Astrocyte (in vitro differentiated cells and primary cell): ENCODE results near the gene UBXN1. TPM values are rescaled to one million over a fixed set of nuclear protein-coding genes. Genes with fewer than 3 reads are reported as not detected.
"Not testable (repeated sequence)": the region's sequence is repeated elsewhere in the genome, so short reads cannot be mapped to it uniquely, and the experiment has no call there.

Experiments
- DNase-seq: peaks from one replicate; pipeline ENCODE4 v3.0.0-alpha.2; 2010; ENCODE audit warnings: low read depth
- FAIRE-seq: peaks from 2 replicates; lab custom pipeline; 2011; peaks lifted over from hg19 to GRCh38; lab: Jason Lieb, UNC
- H2AFZ ChIP-seq: 2 replicates; pipeline ENCODE4 v1.6.0; 2012; ENCODE audit warnings: low read depth, low read length, inconsistent platforms
- H3K27ac ChIP-seq: 2 replicates; pipeline ENCODE4 v1.5.1; 2011; ENCODE audit warnings: low read depth, low read length, inconsistent platforms
- H3K27me3 ChIP-seq: 2 replicates; pipeline ENCODE4 v1.6.0; 2011; ENCODE audit warnings: low read length, inconsistent platforms; ENCODE audit not compliant: insufficient read depth
- H3K36me3 ChIP-seq: 2 replicates; pipeline ENCODE4 v1.5.1; 2011; ENCODE audit warnings: low read length, inconsistent platforms; ENCODE audit not compliant: insufficient read depth
- H3K4me1 ChIP-seq: 2 replicates; pipeline ENCODE4 v1.5.1; 2011; ENCODE audit warnings: low read length, inconsistent platforms; ENCODE audit not compliant: insufficient read depth
- H3K4me2 ChIP-seq: 2 replicates; pipeline ENCODE4 v1.6.0; 2012; ENCODE audit warnings: low read length, inconsistent platforms
- H3K4me3 ChIP-seq: 2 replicates; pipeline ENCODE4 v1.5.1; 2011; ENCODE audit warnings: low read depth, mild to moderate bottlenecking, low read length, inconsistent platforms; ENCODE audit not compliant: insufficient read depth
- H3K79me2 ChIP-seq: 2 replicates; pipeline ENCODE4 v1.6.0; 2012; ENCODE audit warnings: mild to moderate bottlenecking, low read length, inconsistent platforms; ENCODE audit not compliant: insufficient read depth
- H3K9ac ChIP-seq: 2 replicates; pipeline ENCODE4 v1.6.0; 2012; ENCODE audit warnings: mild to moderate bottlenecking, low read length, inconsistent platforms
- H3K9me3 ChIP-seq: 2 replicates; pipeline ENCODE4 v1.5.1; 2012; ENCODE audit warnings: low read depth, mild to moderate bottlenecking, low read length, inconsistent platforms; ENCODE audit not compliant: insufficient read depth
- H4K20me1 ChIP-seq: 2 replicates; pipeline ENCODE4 v1.6.0; 2012; ENCODE audit warnings: low read length, inconsistent platforms; ENCODE audit not compliant: insufficient read depth
- H3K27ac Mint-ChIP-seq: one replicate; pipeline ENCODE4 v1.8.0; 2021; ENCODE audit warnings: mild to moderate bottlenecking, mixed read lengths; ENCODE audit not compliant: unreplicated experiment
- H3K27me3 Mint-ChIP-seq: one replicate; pipeline ENCODE4 v1.8.0; 2021; ENCODE audit warnings: low read depth, mixed read lengths; ENCODE audit not compliant: unreplicated experiment
- H3K36me3 Mint-ChIP-seq: one replicate; pipeline ENCODE4 v1.8.0; 2021; ENCODE audit warnings: low read depth, mixed read lengths; ENCODE audit not compliant: unreplicated experiment
- H3K4me1 Mint-ChIP-seq: one replicate; pipeline ENCODE4 v1.8.0; 2021; ENCODE audit warnings: low read depth, mixed read lengths; ENCODE audit not compliant: unreplicated experiment
- H3K4me3 Mint-ChIP-seq: one replicate; pipeline ENCODE4 v1.8.0; 2021; ENCODE audit warnings: mild to moderate bottlenecking, moderate library complexity, mixed read lengths; ENCODE audit not compliant: unreplicated experiment
- H3K9me3 Mint-ChIP-seq: one replicate; pipeline ENCODE4 v1.8.0; 2021; ENCODE audit warnings: mild to moderate bottlenecking, mixed read lengths; ENCODE audit not compliant: unreplicated experiment
- CTCF ChIP-seq: IDR thresholded peaks from 2 replicates; pipeline ENCODE4 v1.5.1; 2011; ENCODE audit warnings: low read depth, mild to moderate bottlenecking, inconsistent platforms, low read length, moderate library complexity; ENCODE audit not compliant: insufficient read depth
- EZH2 ChIP-seq: IDR thresholded peaks from 2 replicates; pipeline ENCODE4 v1.6.1; 2012; ENCODE audit warnings: mild to moderate bottlenecking, low read length, inconsistent platforms; ENCODE audit not compliant: insufficient read depth
- total RNA-seq: library from RNA; stranded (reverse); gene quantifications from 2 replicates; pipeline ENCODE4 v1.2.1, GENCODE V29; 2021

The UBXN1 gene
- total RNA-seq, 1 donor from 2014 or later: 80.0 TPM

- no peak for TF ChIP-seq EZH2
- no peak for TF ChIP-seq CTCF
- H3K4me3 Mint-ChIP-seq: peak overlapping the region; percentile 41
- Histone ChIP-seq H3K9ac (no peak overlapping the region), H2AFZ (no peak overlapping the region), H3K27me3 (no peaks in the 10 kb centered on the region), H3K4me3 (no peak overlapping the region), H3K36me3 (peaks cover 10% of the 10 kb centered on the region), H3K4me2 (no peak overlapping the region), H3K27ac (no peak overlapping the region), H3K4me1 (peaks cover 16% of the 10 kb centered on the region), H4K20me1 (no peaks in the 10 kb centered on the region), H3K9me3 (no peaks in the 10 kb centered on the region), H3K79me2 (peaks cover 5% of the 10 kb centered on the region)
- H3K9me3 Mint-ChIP-seq: no peaks in the 10 kb centered on the region
- peaks cover 8% of the 10 kb centered on the region for H3K36me3 Mint-ChIP-seq
- H3K4me1 Mint-ChIP-seq: peaks cover 14% of the 10 kb centered on the region
- H3K27me3 Mint-ChIP-seq: no peaks in the 10 kb centered on the region
- FAIRE-seq (no peak), DNase-seq (no peak)
- H3K27ac Mint-ChIP-seq: no peak overlapping the region
Measured at GRCh38 chr11:62702246-62702645, 23.4 kb upstream of the UBXN1 start.

GRCh38 chr11:62694455-62695167 is 15.7 kb upstream of the UBXN1 start:
- TF ChIP-seq CTCF (peak; percentile 86), EZH2 (no peak)
- Histone ChIP-seq H3K4me2 (no peak overlapping the region), H3K9me3 (no peaks in the 10 kb centered on the region), H2AFZ (no peak overlapping the region), H3K4me1 (peaks cover 5% of the 10 kb centered on the region), H3K9ac (no peak overlapping the region), H3K27ac (no peak overlapping the region), H3K36me3 (peaks cover 14% of the 10 kb centered on the region), H4K20me1 (no peaks in the 10 kb centered on the region), H3K79me2 (no peaks in the 10 kb centered on the region), H3K4me3 (no peak overlapping the region), H3K27me3 (no peaks in the 10 kb centered on the region)
- FAIRE-seq (no peak), DNase-seq (peak; percentile 55)
- no peak overlapping the region for H3K4me3 Mint-ChIP-seq
- peaks cover 5% of the 10 kb centered on the region for H3K4me1 Mint-ChIP-seq
- H3K9me3 Mint-ChIP-seq: no peaks in the 10 kb centered on the region
- no peaks in the 10 kb centered on the region for H3K27me3 Mint-ChIP-seq
- H3K36me3 Mint-ChIP-seq: peaks cover 10% of the 10 kb centered on the region
- peak overlapping the region; percentile 59 for H3K27ac Mint-ChIP-seq

- not testable (repeated sequence) for H3K27me3 ChIP-seq, FAIRE-seq, H3K27ac ChIP-seq, H3K4me2 ChIP-seq, H2AFZ ChIP-seq, H3K9ac ChIP-seq, H3K79me2 ChIP-seq, H4K20me1 ChIP-seq, DNase-seq, H3K27me3 Mint-ChIP-seq, H3K9me3 Mint-ChIP-seq, H3K9me3 ChIP-seq, H3K4me3 ChIP-seq, H3K27ac Mint-ChIP-seq, H3K4me3 Mint-ChIP-seq
- Mint-ChIP-seq H3K4me1 (peaks cover 11% of the 10 kb centered on the region), H3K36me3 (peaks cover 10% of the 10 kb centered on the region)
- Histone ChIP-seq H3K4me1 (peaks cover 13% of the 10 kb centered on the region), H3K36me3 (peaks cover 14% of the 10 kb centered on the region)
Measured at GRCh38 chr11:62693624-62694023, 14.8 kb upstream of the UBXN1 start.
